Hematopoietic multipotent progenitor cell (in vitro differentiated cells): Measurements from ENCODE around the gene CFAP54. TPM values are rescaled to one million over a fixed set of nuclear protein-coding genes. Genes with fewer than 3 reads are reported as not detected.
"Not testable (repeated sequence)": the region's sequence is repeated elsewhere in the genome, so short reads cannot be mapped to it uniquely, and the experiment has no call there.

Source experiments
- DNase-seq, 3 donors: peaks; one replicate each; pipeline ENCODE4 v3.0.0-alpha.2; 2011 to 2015; ENCODE audit warnings: low read depth in 2 of 3, low spot score in 2 of 3
- total RNA-seq: library from RNA; depleted of rRNA; stranded (reverse); fragments of >200 nt; gene quantifications from one replicate; pipeline ENCODE4 v1.2.3, GENCODE V29; 2012

The CFAP54 gene
- total RNA-seq, 1 donor: 1.1 TPM

GRCh38 chr12:96729466-96729865, 240.1 kb downstream of the CFAP54 start:
- not testable (repeated sequence) for DNase-seq

- no peak for DNase-seq
These were observed 240.5 kb downstream of the CFAP54 start for GRCh38 chr12:96729886-96730285.

- no peak for DNase-seq
These were observed 254.2 kb downstream of the CFAP54 start for GRCh38 chr12:96743606-96744005.

GRCh38 chr12:96749999-96750398, 260.6 kb downstream of the CFAP54 start:
- no peak for DNase-seq

- DNase-seq: no peak
These were observed 262.2 kb downstream of the CFAP54 start for GRCh38 chr12:96751626-96752025.

GRCh38 chr12:96752211-96752610, 262.8 kb downstream of the CFAP54 start:
- DNase-seq: no peak

GRCh38 chr12:96766232-96766631, 276.9 kb downstream of the CFAP54 start:
- no peak for DNase-seq

- no peak for DNase-seq
These were observed 280.0 kb downstream of the CFAP54 start for GRCh38 chr12:96769400-96769799.

GRCh38 chr12:96770219-96771102, 281.1 kb downstream of the CFAP54 start:
- no peak for DNase-seq

- no peak for DNase-seq
These were observed 283.7 kb downstream of the CFAP54 start for GRCh38 chr12:96773031-96773430.

- DNase-seq: no peak
These were observed 285.3 kb downstream of the CFAP54 start for GRCh38 chr12:96774496-96775256.

- DNase-seq: no peak
These were observed 287.5 kb downstream of the CFAP54 start for GRCh38 chr12:96776908-96777307.

- DNase-seq: no peak
These were observed 291.0 kb downstream of the CFAP54 start for GRCh38 chr12:96780330-96780729.

GRCh38 chr12:96786791-96787190, 297.4 kb downstream of the CFAP54 start:
- DNase-seq: no peak

GRCh38 chr12:96803969-96804368, 314.6 kb downstream of the CFAP54 start:
- no peak for DNase-seq

GRCh38 chr12:96806272-96806671, 316.9 kb downstream of the CFAP54 start:
- no peak for DNase-seq

- DNase-seq: no peak
These were observed 318.4 kb downstream of the CFAP54 start for GRCh38 chr12:96807741-96808140.

- DNase-seq: no peak
These were observed 319.2 kb downstream of the CFAP54 start for GRCh38 chr12:96808587-96808986.

GRCh38 chr12:96809522-96809921, 320.1 kb downstream of the CFAP54 start:
- no peak for DNase-seq

GRCh38 chr12:96810057-96810456, 320.7 kb downstream of the CFAP54 start:
- DNase-seq: no peak

- no peak for DNase-seq
These were observed 321.1 kb downstream of the CFAP54 start for GRCh38 chr12:96810477-96810876.

GRCh38 chr12:96811083-96811482, 321.7 kb downstream of the CFAP54 start:
- no peak for DNase-seq
